Colonic mucosa (tissue), 4 donors: ENCODE results near the gene IL25. TPM values are rescaled to one million over a fixed set of nuclear protein-coding genes. Genes with fewer than 3 reads are reported as not detected.

Experiments
- DNase-seq: peaks from one replicate; pipeline ENCODE4 v3.0.0-alpha.2; 2020
- H3K27ac ChIP-seq: fragments of 200-600 bp; one replicate; pipeline ENCODE4 v1.8.0; 2021
- H3K27me3 ChIP-seq: fragments of 200-600 bp; one replicate; pipeline ENCODE4 v1.8.0; 2021
- H3K36me3 ChIP-seq: fragments of 200-600 bp; one replicate; pipeline ENCODE4 v1.8.0; 2021
- H3K4me1 ChIP-seq: fragments of 200-600 bp; one replicate; pipeline ENCODE4 v1.8.0; 2021; ENCODE audit warnings: mild to moderate bottlenecking
- H3K4me3 ChIP-seq: fragments of 200-600 bp; one replicate; pipeline ENCODE4 v1.8.0; 2021
- H3K9ac ChIP-seq, 2 donors: one replicate each; pipeline ENCODE4 v1.7.0; 2013; ENCODE audit warnings: control low read depth in 2 of 2, low read depth in 2 of 2, low read length in 2 of 2
- H3K9me3 ChIP-seq: fragments of 200-600 bp; one replicate; pipeline ENCODE4 v1.8.0; 2021
- intact Hi-C: fragments of 100-400 bp; cut with DNase I; formaldehyde crosslinking; loops from one replicate; pipeline ENCODE4 v1.14.1; 2022
- total RNA-seq, 2 donors: library from RNA; stranded (reverse); fragmentation: NEBNext Ultra II Directional in 1 of 2; extraction: Animal tissue kit (Norgen Biotek cat#: 25700) in 1 of 2; gene quantifications; one replicate each; pipeline ENCODE4 v1.2.1, GENCODE V29; 2021
- TF ChIP-seq, protein P1 (sequence below): fragments of 200-600 bp; IDR thresholded peaks from one replicate; pipeline ENCODE4 v1.8.0; 2022; ENCODE audit warnings: antibody characterized with exemption, mild to moderate bottlenecking
- donor health status: healthy.
- donor health status: DM: no; HTN: no; CAD: no.
- donor health status: DM: no; HTN: no; CAD: no.

IL25 gene
- total RNA-seq, 2 donors from 2014 or later, result not detected

GRCh38 chr14:23405516-23406025, 33.0 kb downstream of the IL25 start:
- H3K9me3 ChIP-seq, result no peaks in the 10 kb centered on the region
- DNase-seq, result no peak
- no peak overlapping the region for H3K4me3 ChIP-seq
- H3K4me1 ChIP-seq, result no peaks in the 10 kb centered on the region
- no peak overlapping the region for H3K9ac ChIP-seq
- H3K27ac ChIP-seq, result no peak overlapping the region
- H3K36me3 ChIP-seq, result no peaks in the 10 kb centered on the region
- intact Hi-C loops, result no loop called here
- TF ChIP-seq, protein P1, sequence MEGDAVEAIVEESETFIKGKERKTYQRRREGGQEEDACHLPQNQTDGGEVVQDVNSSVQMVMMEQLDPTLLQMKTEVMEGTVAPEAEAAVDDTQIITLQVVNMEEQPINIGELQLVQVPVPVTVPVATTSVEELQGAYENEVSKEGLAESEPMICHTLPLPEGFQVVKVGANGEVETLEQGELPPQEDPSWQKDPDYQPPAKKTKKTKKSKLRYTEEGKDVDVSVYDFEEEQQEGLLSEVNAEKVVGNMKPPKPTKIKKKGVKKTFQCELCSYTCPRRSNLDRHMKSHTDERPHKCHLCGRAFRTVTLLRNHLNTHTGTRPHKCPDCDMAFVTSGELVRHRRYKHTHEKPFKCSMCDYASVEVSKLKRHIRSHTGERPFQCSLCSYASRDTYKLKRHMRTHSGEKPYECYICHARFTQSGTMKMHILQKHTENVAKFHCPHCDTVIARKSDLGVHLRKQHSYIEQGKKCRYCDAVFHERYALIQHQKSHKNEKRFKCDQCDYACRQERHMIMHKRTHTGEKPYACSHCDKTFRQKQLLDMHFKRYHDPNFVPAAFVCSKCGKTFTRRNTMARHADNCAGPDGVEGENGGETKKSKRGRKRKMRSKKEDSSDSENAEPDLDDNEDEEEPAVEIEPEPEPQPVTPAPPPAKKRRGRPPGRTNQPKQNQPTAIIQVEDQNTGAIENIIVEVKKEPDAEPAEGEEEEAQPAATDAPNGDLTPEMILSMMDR, result no peak
- no peaks in the 10 kb centered on the region for H3K27me3 ChIP-seq

DNA sequence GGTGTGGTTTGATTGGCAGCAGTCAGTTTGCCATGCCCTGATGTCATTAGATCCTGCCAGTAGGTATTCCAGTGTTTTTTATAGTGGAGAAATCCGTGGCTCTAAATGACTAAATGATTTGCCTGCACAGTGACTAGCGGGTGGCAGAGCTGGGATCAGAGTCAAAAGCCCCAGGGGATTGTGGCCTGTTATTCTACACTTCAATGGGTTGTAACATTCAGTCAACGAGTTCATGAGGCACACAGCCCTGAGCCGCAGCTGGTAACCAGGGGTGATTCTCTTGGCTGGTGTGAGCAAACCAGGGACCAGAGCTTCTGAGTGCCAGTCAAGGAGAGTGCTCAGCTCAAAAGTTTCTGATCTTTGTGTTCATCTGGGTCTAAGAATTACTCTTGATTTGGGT, 33.6 kb downstream of the IL25 start:
- Histone ChIP-seq H3K9me3 (no peaks in the 10 kb centered on the region), H3K27ac (no peak overlapping the region), H3K4me3 (no peak overlapping the region), H3K4me1 (no peaks in the 10 kb centered on the region), H3K27me3 (no peaks in the 10 kb centered on the region), H3K9ac (no peak overlapping the region), H3K36me3 (no peaks in the 10 kb centered on the region)
- no peak for DNase-seq
- intact Hi-C loops, result no loop called here
- TF ChIP-seq, protein P1, result no peak

- H3K4me1 ChIP-seq, result no peaks in the 10 kb centered on the region
- H3K9ac ChIP-seq, result no peak overlapping the region
- H3K4me3 ChIP-seq, result no peak overlapping the region
- H3K36me3 ChIP-seq, result no peaks in the 10 kb centered on the region
- TF ChIP-seq, protein P1, result no peak
- H3K27me3 ChIP-seq, result no peaks in the 10 kb centered on the region
- H3K27ac ChIP-seq, result no peak overlapping the region
- H3K9me3 ChIP-seq, result no peaks in the 10 kb centered on the region
- intact Hi-C loops, result no loop called here
- DNase-seq, result no peak
Observed at GRCh38 chr14:23406725-23407355, 34.2 kb downstream of the IL25 start.

- Histone ChIP-seq H3K27ac (no peak within 1 kb of the TSS), H3K9me3 (no peaks in the 10 kb centered on the region), H3K4me3 (no peak within 1 kb of the TSS), H3K9ac (no peak within 1 kb of the TSS), H3K27me3 (no peaks in the 10 kb centered on the region), H3K36me3 (no peaks in the 10 kb centered on the region), H3K4me1 (no peaks in the 10 kb centered on the region)
- TF ChIP-seq, protein P1, result no peak
- DNase-seq, result no peak
- intact Hi-C loops, result no loop called here
Observed at GRCh38 chr14:23407516-23408306, 35.1 kb downstream of the IL25 start, which contains the start of gene MYH6. Gene MYH6, minus strand, starts transcription at chr14:23408273. Its CDS starts 1,050 bp downstream, at chr14:23407223.

GRCh38 chr14:23408307-23408630, 35.7 kb downstream of the IL25 start:
- no peaks in the 10 kb centered on the region for H3K27me3 ChIP-seq
- TF ChIP-seq, protein P1, result no peak
- no peaks in the 10 kb centered on the region for H3K9me3 ChIP-seq
- DNase-seq, result no peak
- no peak overlapping the region for H3K9ac ChIP-seq
- no peaks in the 10 kb centered on the region for H3K36me3 ChIP-seq
- intact Hi-C loops, result no loop called here
- H3K27ac ChIP-seq, result no peak overlapping the region
- H3K4me3 ChIP-seq, result no peak overlapping the region
- H3K4me1 ChIP-seq, result no peaks in the 10 kb centered on the region
